Hepatocyte (in vitro differentiated cells): Measurements from ENCODE around the gene HMOX1. TPM values are rescaled to one million over a fixed set of nuclear protein-coding genes. Genes with fewer than 3 reads are reported as not detected.
A peak's percentile ranks its signal among the peaks of the same experiment; 100 is the strongest.
"Not testable (repeated sequence)": the region's sequence is repeated elsewhere in the genome, so short reads cannot be mapped to it uniquely, and the experiment has no call there.

Experiments
- DNase-seq: peaks from one replicate; pipeline ENCODE4 v3.0.0-alpha.2; 2016; ENCODE audit warnings: low spot score
- H2AFZ ChIP-seq: fragments of 200-600 bp; sonication (generic); 2 replicates; pipeline ENCODE4 v1.6.0; 2016; ENCODE audit warnings: antibody characterized with exemption, mild to moderate bottlenecking
- H3K27ac ChIP-seq: fragments of 200-600 bp; sonication (generic); 2 replicates; pipeline ENCODE4 v1.5.1; 2016; ENCODE audit warnings: mild to moderate bottlenecking
- H3K27me3 ChIP-seq: fragments of 200-600 bp; sonication (generic); 2 replicates; pipeline ENCODE4 v1.6.1; 2016
- H3K36me3 ChIP-seq: fragments of 200-600 bp; sonication (generic); replicated peaks from 2 replicates; pipeline ENCODE4 v1.5.1; 2016; ENCODE audit warnings: low read depth; ENCODE audit not compliant: insufficient read depth
- H3K4me1 ChIP-seq: fragments of 200-600 bp; sonication (generic); 2 replicates; pipeline ENCODE4 v1.5.1; 2016; ENCODE audit warnings: mild to moderate bottlenecking, moderate library complexity; ENCODE audit not compliant: insufficient read depth
- H3K4me2 ChIP-seq: fragments of 200-600 bp; sonication (generic); 2 replicates; pipeline ENCODE4 v1.6.0; 2016
- H3K4me3 ChIP-seq: fragments of 200-600 bp; sonication (generic); 2 replicates; pipeline ENCODE4 v1.5.1; 2016; ENCODE audit warnings: mild to moderate bottlenecking
- H3K79me2 ChIP-seq: fragments of 200-600 bp; sonication (generic); 2 replicates; pipeline ENCODE4 v1.6.0; 2017; ENCODE audit warnings: mild to moderate bottlenecking
- H3K9me2 ChIP-seq: fragments of 200-600 bp; sonication (generic); replicated peaks from 2 replicates; pipeline ENCODE4 v1.6.0; 2017; ENCODE audit warnings: mild to moderate bottlenecking; ENCODE audit not compliant: insufficient read depth
- H3K9me3 ChIP-seq: fragments of 200-600 bp; sonication (generic); 2 replicates; pipeline ENCODE4 v1.5.1; 2016; ENCODE audit warnings: low read depth, mild to moderate bottlenecking
- H4K20me1 ChIP-seq: fragments of 200-600 bp; sonication (generic); 2 replicates; pipeline ENCODE4 v1.6.0; 2016; ENCODE audit warnings: mild to moderate bottlenecking; ENCODE audit not compliant: insufficient read depth, poor library complexity, severe bottlenecking
- CTCF ChIP-seq: fragments of 200-600 bp; sonication (generic); IDR thresholded peaks from 2 replicates; pipeline ENCODE4 v1.5.1; 2016; ENCODE audit warnings: antibody characterized with exemption, mild to moderate bottlenecking; ENCODE audit not compliant: poor library complexity
- EZH2 ChIP-seq: fragments of 200-600 bp; sonication (generic); IDR thresholded peaks from 2 replicates; pipeline ENCODE4 v1.6.1; 2016; ENCODE audit warnings: antibody characterized with exemption, mild to moderate bottlenecking, borderline replicate concordance
- EZH2phosphoT487 ChIP-seq: fragments of 200-600 bp; sonication (generic); IDR thresholded peaks from one replicate; pipeline ENCODE4 v1.6.1; 2018; ENCODE audit warnings: antibody characterized with exemption, mild to moderate bottlenecking, low read depth, moderate library complexity; ENCODE audit not compliant: unreplicated experiment, severe bottlenecking
- WGBS: methylation state at CpG from one replicate; pipeline ENCODE4 v1.1.6; 2016; ENCODE audit warnings: low lambda C conversion rate; ENCODE audit errors: missing lambda C conversion rate; 5-methylcytosine and 5-hydroxymethylcytosine counted together
- polyA plus RNA-seq: library from polyadenylated mRNA; unstranded; fragments of >200 nt; fragmentation: Nextera tagmentation; extraction: Ambion mirVana; gene quantifications from 2 replicates; pipeline ENCODE4 v1.2.1, GENCODE V29; 2016
- total RNA-seq: library from RNA; depleted of rRNA; stranded (reverse); fragments of >200 nt; gene quantifications from 2 replicates; pipeline ENCODE4 v1.2.3, GENCODE V29; 2014

HMOX1 gene
- total and polyA plus RNA-seq, 2 experiments from 2014 or later, result 43.8 to 58.6 TPM

GRCh38 chr22:35394011-35394312 lies 13.1 kb downstream of the HMOX1 start:
- H3K79me2 ChIP-seq, result no peaks in the 10 kb centered on the region
- DNase-seq, result no peak
- no peak overlapping the region for H2AFZ ChIP-seq
- TF ChIP-seq EZH2, result no peak
- TF ChIP-seq EZH2phosphoT487, result no peak
- no peak for TF ChIP-seq CTCF
- no peaks in the 10 kb centered on the region for H4K20me1 ChIP-seq
- H3K4me1 ChIP-seq, result no peaks in the 10 kb centered on the region
- no peaks in the 10 kb centered on the region for H3K9me3 ChIP-seq
- no peaks in the 10 kb centered on the region for H3K27me3 ChIP-seq
- no peak overlapping the region for H3K27ac ChIP-seq
- H3K36me3 ChIP-seq, result no peaks in the 10 kb centered on the region
- no peaks in the 10 kb centered on the region for H3K9me2 ChIP-seq
- H3K4me2 ChIP-seq, result no peak overlapping the region
- H3K4me3 ChIP-seq, result no peak overlapping the region
- 84% methylated on average over 4 of the region's 4 CpGs for WGBS

- Histone ChIP-seq H3K36me3 (no peaks in the 10 kb centered on the region), H3K4me3 (no peak overlapping the region), H3K79me2 (no peaks in the 10 kb centered on the region), H3K9me2 (no peaks in the 10 kb centered on the region), H4K20me1 (no peaks in the 10 kb centered on the region), H3K4me2 (no peak overlapping the region), H3K27ac (no peak overlapping the region), H3K9me3 (no peaks in the 10 kb centered on the region), H3K27me3 (no peaks in the 10 kb centered on the region), H3K4me1 (no peaks in the 10 kb centered on the region), H2AFZ (no peak overlapping the region)
- DNase-seq, result no peak
- 90% methylated on average over 5 of the region's 5 CpGs for WGBS
- no peak for TF ChIP-seq CTCF
- TF ChIP-seq EZH2, result no peak
- no peak for TF ChIP-seq EZH2phosphoT487
Observed at GRCh38 chr22:35394810-35395563, 14.1 kb downstream of the HMOX1 start.

GRCh38 chr22:35396622-35397021 lies 15.7 kb downstream of the HMOX1 start:
- H2AFZ ChIP-seq, H3K27me3 ChIP-seq, H3K4me1 ChIP-seq, DNase-seq, H3K36me3 ChIP-seq, H3K27ac ChIP-seq, H4K20me1 ChIP-seq, H3K4me2 ChIP-seq, H3K4me3 ChIP-seq, H3K9me3 ChIP-seq, H3K9me2 ChIP-seq: not testable (repeated sequence)
- peaks cover 12% of the 10 kb centered on the region for H3K79me2 ChIP-seq
- 89% methylated on average over 6 of the region's 6 CpGs for WGBS

GRCh38 chr22:35397095-35397904 lies 16.4 kb downstream of the HMOX1 start:
- no peak for TF ChIP-seq EZH2
- TF ChIP-seq EZH2phosphoT487, result no peak
- no peak for TF ChIP-seq CTCF
- DNase-seq, result peak; percentile 41
- WGBS, result 62% methylated on average over 13 of the region's 13 CpGs
- no peaks in the 10 kb centered on the region for H3K9me2 ChIP-seq
- H3K36me3 ChIP-seq, result no peaks in the 10 kb centered on the region
- peaks cover 12% of the 10 kb centered on the region for H3K79me2 ChIP-seq
- peaks cover 8% of the 10 kb centered on the region for H3K4me1 ChIP-seq
- peak overlapping the region; percentile 65 for H3K4me2 ChIP-seq
- no peaks in the 10 kb centered on the region for H3K9me3 ChIP-seq
- no peaks in the 10 kb centered on the region for H3K27me3 ChIP-seq
- no peaks in the 10 kb centered on the region for H4K20me1 ChIP-seq
- H2AFZ ChIP-seq, result no peak overlapping the region
- peak overlapping the region; percentile 76 for H3K27ac ChIP-seq
- H3K4me3 ChIP-seq, result no peak overlapping the region
